C4-2B (cell line): ENCODE data around the gene NECAB2.
"Not testable (repeated sequence)": the region's sequence is repeated elsewhere in the genome, so short reads cannot be mapped to it uniquely, and the experiment has no call there.

Experiments
- H3K27ac ChIP-seq: fragments of 450-650 bp; 2 replicates; pipeline ENCODE4 v1.5.1; 2017
- ZFX ChIP-seq: fragments of 450-650 bp; IDR thresholded peaks from 2 replicates; pipeline ENCODE4 v1.6.1; 2017
- TF ChIP-seq, protein P1 (sequence below): fragments of 450-650 bp; conservative IDR thresholded peaks from 2 replicates; pipeline ENCODE4 v1.5.1; 2017; ENCODE audit warnings: mild to moderate bottlenecking

The NECAB2 gene

GRCh38 chr16:83937267-83937666, 30.8 kb upstream of the NECAB2 start:
- no peak overlapping the region for H3K27ac ChIP-seq
- TF ChIP-seq ZFX = no peak
- TF ChIP-seq, protein P1, sequence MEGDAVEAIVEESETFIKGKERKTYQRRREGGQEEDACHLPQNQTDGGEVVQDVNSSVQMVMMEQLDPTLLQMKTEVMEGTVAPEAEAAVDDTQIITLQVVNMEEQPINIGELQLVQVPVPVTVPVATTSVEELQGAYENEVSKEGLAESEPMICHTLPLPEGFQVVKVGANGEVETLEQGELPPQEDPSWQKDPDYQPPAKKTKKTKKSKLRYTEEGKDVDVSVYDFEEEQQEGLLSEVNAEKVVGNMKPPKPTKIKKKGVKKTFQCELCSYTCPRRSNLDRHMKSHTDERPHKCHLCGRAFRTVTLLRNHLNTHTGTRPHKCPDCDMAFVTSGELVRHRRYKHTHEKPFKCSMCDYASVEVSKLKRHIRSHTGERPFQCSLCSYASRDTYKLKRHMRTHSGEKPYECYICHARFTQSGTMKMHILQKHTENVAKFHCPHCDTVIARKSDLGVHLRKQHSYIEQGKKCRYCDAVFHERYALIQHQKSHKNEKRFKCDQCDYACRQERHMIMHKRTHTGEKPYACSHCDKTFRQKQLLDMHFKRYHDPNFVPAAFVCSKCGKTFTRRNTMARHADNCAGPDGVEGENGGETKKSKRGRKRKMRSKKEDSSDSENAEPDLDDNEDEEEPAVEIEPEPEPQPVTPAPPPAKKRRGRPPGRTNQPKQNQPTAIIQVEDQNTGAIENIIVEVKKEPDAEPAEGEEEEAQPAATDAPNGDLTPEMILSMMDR = no peak

- TF ChIP-seq ZFX = no peak
- TF ChIP-seq, protein P1 = no peak
- H3K27ac ChIP-seq = no peak overlapping the region
These were observed 29.8 kb upstream of the NECAB2 start for GRCh38 chr16:83937922-83938885.

- TF ChIP-seq, protein P1 = no peak
- no peak for TF ChIP-seq ZFX
- H3K27ac ChIP-seq = no peak overlapping the region
These were observed 28.7 kb upstream of the NECAB2 start for GRCh38 chr16:83939266-83939855.

DNA sequence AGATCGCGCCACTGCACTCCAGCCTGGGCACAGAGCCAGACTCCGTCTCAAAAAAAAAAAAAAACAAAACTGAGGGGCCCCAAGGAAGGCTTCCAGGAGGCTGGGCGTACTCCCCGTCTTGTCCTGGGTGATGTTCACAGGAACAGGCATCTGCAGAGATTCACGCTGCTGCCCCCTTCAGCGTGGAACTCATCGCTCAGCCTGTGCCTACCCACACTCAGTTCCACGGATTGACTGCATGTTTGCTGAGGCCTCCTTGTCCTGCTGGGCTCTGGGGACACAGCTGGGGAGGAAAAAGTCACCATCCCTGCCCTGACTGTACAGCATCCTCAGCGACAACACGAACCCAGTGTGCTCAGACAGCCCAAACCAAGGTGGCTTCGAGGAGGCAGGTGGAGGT, 27.9 kb upstream of the NECAB2 start:
- no peak for TF ChIP-seq ZFX
- TF ChIP-seq, protein P1 = no peak
- no peak overlapping the region for H3K27ac ChIP-seq

DNA sequence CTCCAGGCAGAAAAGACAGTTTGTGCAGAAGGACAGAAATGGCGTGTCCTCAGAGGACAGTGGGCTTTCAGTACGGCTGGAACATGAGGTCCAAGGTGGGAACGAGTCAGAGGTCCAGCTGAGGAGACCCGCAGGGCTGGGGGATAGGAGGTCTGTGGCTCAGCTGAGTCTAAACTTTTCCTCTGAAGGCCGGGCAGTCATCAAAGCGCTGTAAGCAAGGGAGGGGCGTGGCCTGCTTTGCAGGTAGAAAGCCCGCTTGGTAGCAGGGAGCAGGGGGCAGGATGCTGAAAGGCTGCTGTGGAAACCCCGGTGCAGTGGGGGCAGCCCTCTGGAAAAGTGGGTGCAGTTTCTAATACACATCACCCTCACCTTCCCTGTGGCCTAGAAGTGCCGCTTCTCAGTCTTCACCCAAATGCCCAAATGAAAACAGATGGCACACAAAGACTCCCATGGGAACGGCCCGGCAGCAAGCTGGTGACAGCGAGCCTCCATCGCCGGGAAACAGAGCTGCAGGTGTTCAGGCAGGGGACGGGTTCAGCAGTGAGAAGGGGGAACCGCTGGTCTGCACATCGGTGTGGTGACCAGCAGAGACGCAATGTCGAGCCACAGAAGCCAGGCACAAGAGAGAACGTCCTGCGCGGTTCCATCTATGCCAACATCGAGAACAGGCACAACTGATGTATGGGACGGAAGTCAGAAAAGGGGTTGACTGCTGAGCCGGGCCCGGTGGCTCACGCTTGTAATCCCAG, 27.2 kb upstream of the NECAB2 start:
- no peak overlapping the region for H3K27ac ChIP-seq
- TF ChIP-seq, protein P1 = no peak
- TF ChIP-seq ZFX = no peak

- H3K27ac ChIP-seq = not testable (repeated sequence)
These were observed 26.5 kb upstream of the NECAB2 start for GRCh38 chr16:83941546-83941945.

DNA sequence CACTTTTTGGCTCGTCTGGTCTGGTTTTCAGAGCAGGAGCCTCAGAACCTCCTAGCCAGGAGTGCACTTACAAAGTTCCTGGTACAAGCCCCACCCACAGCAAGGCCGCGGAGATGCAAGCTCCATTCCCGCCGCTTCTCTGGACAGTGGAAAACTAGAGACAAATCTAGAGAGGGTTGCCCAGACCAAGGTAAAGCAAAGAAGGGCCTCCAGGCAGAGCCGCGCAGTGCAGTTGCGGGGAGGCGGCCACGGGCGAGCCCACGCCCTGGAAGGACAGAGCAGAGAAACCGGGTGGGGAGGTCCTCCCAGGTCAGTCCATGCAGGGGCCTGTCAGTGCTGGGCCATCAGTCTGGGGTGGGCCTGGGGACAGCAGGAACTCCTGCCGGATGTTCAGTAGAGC, 26.0 kb upstream of the NECAB2 start:
- TF ChIP-seq ZFX = no peak
- TF ChIP-seq, protein P1 = no peak
- no peak overlapping the region for H3K27ac ChIP-seq
